Measurements from ENCODE around the gene PNLIPRP3. TPM values are rescaled to one million over a fixed set of nuclear protein-coding genes. Genes with fewer than 3 reads are reported as not detected.
A peak's percentile ranks its signal among the peaks of the same experiment; 100 is the strongest.

Gene PNLIPRP3
- total and polyA plus RNA-seq, 2 of the 4 experiments (the other 2 are of a cell fraction): not detected

DNA sequence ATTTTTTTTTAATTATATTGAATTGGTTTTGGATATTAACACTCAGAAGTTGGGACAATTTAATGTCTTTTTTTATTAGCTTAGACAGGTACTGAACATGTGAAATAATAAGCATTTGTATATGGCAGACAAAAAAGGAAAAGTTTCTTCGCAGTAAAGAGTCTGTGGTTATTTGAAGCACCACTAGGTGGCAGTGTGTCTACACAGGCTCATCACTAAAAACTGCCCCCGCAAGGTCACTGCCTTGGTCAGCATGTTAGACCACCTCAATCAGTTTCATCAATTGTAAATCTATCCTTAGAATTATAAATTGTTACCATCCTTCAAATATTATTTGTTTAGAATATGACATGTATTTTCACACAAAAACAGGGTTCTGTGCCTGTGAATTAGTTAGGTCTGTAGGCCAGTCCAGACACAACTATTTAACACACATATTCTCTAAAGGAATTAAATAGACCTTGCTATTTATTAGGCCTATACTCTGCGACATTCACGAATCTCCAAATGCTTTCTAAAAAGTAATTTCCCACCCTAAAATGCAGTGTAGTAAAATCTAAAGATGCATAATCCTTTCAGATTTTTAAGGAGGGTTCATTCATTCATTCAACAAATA lies 17.0 kb downstream of the PNLIPRP3 start:
- H3K9me1 ChIP-seq (ENCODE audit: insufficient read depth, low read length): no peaks in the 10 kb centered on the region

More for the DNA sequence above, 17.0 kb downstream of the PNLIPRP3 start:
- Histone ChIP-seq H3K4me3 (ENCODE audit: insufficient read depth, low read depth, low read length) (no peak overlapping the region), H2BK5ac (ENCODE audit: low read depth, low read length, poor library complexity, severe bottlenecking) (no peak overlapping the region), H3K27me3 (ENCODE audit: control insufficient read depth, insufficient read depth, low read length) (no peaks in the 10 kb centered on the region), H2AFZ (replicated peaks; ENCODE audit: low read length, poor library complexity) (no peak overlapping the region), H3K4me1 (ENCODE audit: control insufficient read depth, insufficient read depth, low read length) (no peaks in the 10 kb centered on the region), H3K14ac (replicated peaks; ENCODE audit: low read depth, low read length) (no peak overlapping the region), H4K20me1 (ENCODE audit: insufficient read depth, low read length) (no peaks in the 10 kb centered on the region), H3K18ac (ENCODE audit: low read depth, low read length) (no peak overlapping the region), H2BK120ac (ENCODE audit: low read depth, low read length) (no peak overlapping the region), H3K27ac (ENCODE audit: insufficient read depth, low read length) (no peak overlapping the region), H3K9me3 (ENCODE audit: control insufficient read depth, insufficient read depth, low read length) (no peaks in the 10 kb centered on the region), H2BK15ac (ENCODE audit: low read depth, low read length) (no peak overlapping the region), H3K4ac (ENCODE audit: low read depth, low read length) (no peak overlapping the region), H3K9ac (ENCODE audit: low read depth, low read length) (no peak overlapping the region), H3K79me1 (ENCODE audit: low read depth in 1 of 2, low read length in 2 of 2) (no peaks in the 10 kb centered on the region), H3K23ac (ENCODE audit: low read depth, low read length) (no peak overlapping the region), H2AK5ac (ENCODE audit: low read depth, low read length) (no peak overlapping the region), H3K56ac (ENCODE audit: extremely low read depth, insufficient read depth, low read length) (no peak overlapping the region), H2BK20ac (ENCODE audit: low read depth, low read length) (no peak overlapping the region), H3K36me3 (ENCODE audit: control insufficient read depth, insufficient read depth, low read length) (no peaks in the 10 kb centered on the region), H4K8ac (ENCODE audit: low read depth in 2 of 2, low read length in 2 of 2) (no peak overlapping the region), H4K5ac (ENCODE audit: low read depth, low read length) (no peak overlapping the region), H4K91ac (ENCODE audit: insufficient read depth, low read depth, low read length) (no peak overlapping the region), H3K4me2 (ENCODE audit: low read depth, low read length) (no peak overlapping the region), H2AK9ac (replicated peaks; ENCODE audit: low read depth, low read length, poor library complexity) (no peak overlapping the region)
- intact Hi-C loops (cut with micrococcal nuclease) (loop anchor here (1.0 to 2.0 kb wide), 4 partner anchors 46 to 732 kb away; no protein-coding TSS in a partner anchor), dilution Hi-C loops (cut with HindIII; ENCODE audit: low sequenced_read_pairs, unreplicated experiment) (no loop called here), in situ Hi-C loops (cut with MboI; ENCODE audit: low sequenced_read_pairs) (no loop called here)
- CTCF ChIA-PET: interaction anchor here (1.2 to 2.3 kb wide), 3 partner anchors 8 to 27 kb away, joined by 3 to 6 read pairs (median 3); no protein-coding TSS in a partner anchor
- BruUV-seq (replicated peaks): no TSS peak
- POLR2A ChIA-PET (ENCODE audit: unreplicated experiment): no interaction called here
- WGBS, 2 experiments (ENCODE audit: extremely low coverage in 2 of 2, insufficient read length in 1 of 2): no CpG with 5 or more reads among the region's 4 CpGs
- ATAC-seq (ENCODE audit: low read depth): peak; percentile 73
- TF ChIP-seq, protein P1, sequence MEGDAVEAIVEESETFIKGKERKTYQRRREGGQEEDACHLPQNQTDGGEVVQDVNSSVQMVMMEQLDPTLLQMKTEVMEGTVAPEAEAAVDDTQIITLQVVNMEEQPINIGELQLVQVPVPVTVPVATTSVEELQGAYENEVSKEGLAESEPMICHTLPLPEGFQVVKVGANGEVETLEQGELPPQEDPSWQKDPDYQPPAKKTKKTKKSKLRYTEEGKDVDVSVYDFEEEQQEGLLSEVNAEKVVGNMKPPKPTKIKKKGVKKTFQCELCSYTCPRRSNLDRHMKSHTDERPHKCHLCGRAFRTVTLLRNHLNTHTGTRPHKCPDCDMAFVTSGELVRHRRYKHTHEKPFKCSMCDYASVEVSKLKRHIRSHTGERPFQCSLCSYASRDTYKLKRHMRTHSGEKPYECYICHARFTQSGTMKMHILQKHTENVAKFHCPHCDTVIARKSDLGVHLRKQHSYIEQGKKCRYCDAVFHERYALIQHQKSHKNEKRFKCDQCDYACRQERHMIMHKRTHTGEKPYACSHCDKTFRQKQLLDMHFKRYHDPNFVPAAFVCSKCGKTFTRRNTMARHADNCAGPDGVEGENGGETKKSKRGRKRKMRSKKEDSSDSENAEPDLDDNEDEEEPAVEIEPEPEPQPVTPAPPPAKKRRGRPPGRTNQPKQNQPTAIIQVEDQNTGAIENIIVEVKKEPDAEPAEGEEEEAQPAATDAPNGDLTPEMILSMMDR (conservative IDR thresholded peaks at IDR 0.05; ENCODE audit: low read depth, low read length): peak; percentile 67
- TF ChIP-seq NFE2L2 (IDR thresholded peaks at IDR 0.05; ENCODE audit: low read depth, low read length) (no peak), RAD21 (IDR thresholded peaks at IDR 0.05; ENCODE audit: low read length) (peak; percentile 47), SMC3 (IDR thresholded peaks at IDR 0.05; ENCODE audit: low read depth, low read length) (peak; percentile 41; the same call in 1 of the 2 replicates)
- TF ChIP-seq, protein P2, sequence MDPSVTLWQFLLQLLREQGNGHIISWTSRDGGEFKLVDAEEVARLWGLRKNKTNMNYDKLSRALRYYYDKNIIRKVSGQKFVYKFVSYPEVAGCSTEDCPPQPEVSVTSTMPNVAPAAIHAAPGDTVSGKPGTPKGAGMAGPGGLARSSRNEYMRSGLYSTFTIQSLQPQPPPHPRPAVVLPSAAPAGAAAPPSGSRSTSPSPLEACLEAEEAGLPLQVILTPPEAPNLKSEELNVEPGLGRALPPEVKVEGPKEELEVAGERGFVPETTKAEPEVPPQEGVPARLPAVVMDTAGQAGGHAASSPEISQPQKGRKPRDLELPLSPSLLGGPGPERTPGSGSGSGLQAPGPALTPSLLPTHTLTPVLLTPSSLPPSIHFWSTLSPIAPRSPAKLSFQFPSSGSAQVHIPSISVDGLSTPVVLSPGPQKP (IDR thresholded peaks at IDR 0.05; ENCODE audit: borderline replicate concordance, low read depth, low read length): no peak
- DNase-seq: peak; percentile 31
